ENCODE data around the gene MRTFA.

- TF ChIP-seq CTCF (IDR thresholded peaks at IDR 0.05) (no peak), POLR2A (IDR thresholded peaks at IDR 0.05) (no peak)
Measured at GRCh38 chr22:40478338-40479125, 158.0 kb downstream of the MRTFA start.
